Stomach (tissue), 4 donors: Measurements from ENCODE around the gene ENKD1.

Experiments
- CTCF ChIP-seq, 7 experiments: fragments of 450-650 bp in 4 of 7; fragments of 200-600 bp in 3 of 7; sonication (generic) in 3 of 7; IDR thresholded peaks; one replicate each; pipeline ENCODE4 v1.5.1; 2016 to 2019; ENCODE audit warnings: antibody characterized with exemption in 7 of 7, control low read depth in 2 of 7, mild to moderate bottlenecking in 1 of 7
- EP300 ChIP-seq: sonication (generic); formaldehyde crosslinking; IDR thresholded peaks from one replicate; pipeline ENCODE4 v1.6.1; 2017; ENCODE audit warnings: antibody characterized with exemption
- POLR2A ChIP-seq, 4 donors: fragments of 450-650 bp; IDR thresholded peaks; one replicate each; pipeline ENCODE4 v1.6.1; 2016; ENCODE audit warnings: antibody characterized with exemption in 4 of 4, control low read depth in 2 of 4, mild to moderate bottlenecking in 1 of 4, moderate library complexity in 1 of 4
- POLR2AphosphoS5 ChIP-seq, 3 donors: sonication (generic); formaldehyde crosslinking; IDR thresholded peaks; one replicate each; pipeline ENCODE4 v1.6.1; 2016; ENCODE audit warnings: antibody characterized with exemption in 3 of 3

- TF ChIP-seq CTCF (IDR thresholded peaks at IDR 0.05), result peak in 1 of 7 experiments; percentile 2
- no peak for TF ChIP-seq POLR2A (IDR thresholded peaks at IDR 0.05)
- no peak for TF ChIP-seq EP300
- TF ChIP-seq POLR2AphosphoS5 (IDR thresholded peaks at IDR 0.05), result peak; percentile 33 to 72 (median 69)
These were observed 6.0 kb downstream of the ENKD1 start, which contains the start of gene PARD6A for GRCh38 chr16:67660564-67661028.
